HG03520 (cell line): Measurements from ENCODE around the gene PON3.
"Not testable (repeated sequence)": the region's sequence is repeated elsewhere in the genome, so short reads cannot be mapped to it uniquely, and the experiment has no call there.

Experiments used
- ATAC-seq: cut with Tn5 transposase; IDR thresholded peaks from one replicate; pipeline ENCODE4 v1.9.1; 2021; ENCODE audit warnings: mild to moderate bottlenecking, moderate library complexity; ENCODE audit not compliant: unreplicated experiment

Gene PON3

DNA sequence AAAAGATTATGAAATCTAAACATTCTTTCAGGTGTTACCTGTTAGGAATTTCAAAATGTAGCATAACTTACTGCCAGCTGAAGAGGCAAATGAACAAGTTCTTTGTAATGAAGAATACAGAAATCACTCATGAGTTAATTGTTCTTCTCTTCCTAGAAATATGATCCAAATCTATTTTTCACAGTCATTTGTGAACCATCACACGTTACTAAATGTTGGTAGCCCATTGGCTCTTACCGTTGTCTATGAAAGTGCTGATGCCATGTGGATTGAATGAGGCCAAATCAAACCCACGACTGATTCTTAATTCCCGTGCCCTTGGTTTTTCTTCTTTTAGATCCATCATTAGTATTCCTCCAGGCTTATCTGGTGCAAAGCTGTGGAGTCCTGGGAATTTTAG lies 15.9 kb upstream of the PON3 start:
- ATAC-seq, result no peak

DNA sequence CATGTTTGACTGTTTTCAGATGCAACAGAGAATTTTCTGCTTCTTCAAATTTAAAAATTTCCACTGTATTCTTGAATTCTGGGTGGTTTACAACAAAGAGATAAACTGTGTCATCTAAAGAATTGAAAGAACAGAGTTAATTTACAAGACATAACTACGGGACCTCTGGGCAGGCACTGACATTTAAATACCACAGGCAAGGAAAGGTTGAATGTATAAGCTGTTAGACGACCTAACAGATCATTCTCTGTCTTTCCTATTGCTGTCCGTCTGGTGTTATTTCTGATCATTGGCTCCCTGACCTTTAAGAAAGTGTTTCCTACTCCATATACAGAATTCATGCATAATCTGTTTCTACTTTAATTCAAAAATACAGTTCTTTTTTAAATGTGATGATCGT lies 15.5 kb upstream of the PON3 start:
- ATAC-seq, result no peak

DNA sequence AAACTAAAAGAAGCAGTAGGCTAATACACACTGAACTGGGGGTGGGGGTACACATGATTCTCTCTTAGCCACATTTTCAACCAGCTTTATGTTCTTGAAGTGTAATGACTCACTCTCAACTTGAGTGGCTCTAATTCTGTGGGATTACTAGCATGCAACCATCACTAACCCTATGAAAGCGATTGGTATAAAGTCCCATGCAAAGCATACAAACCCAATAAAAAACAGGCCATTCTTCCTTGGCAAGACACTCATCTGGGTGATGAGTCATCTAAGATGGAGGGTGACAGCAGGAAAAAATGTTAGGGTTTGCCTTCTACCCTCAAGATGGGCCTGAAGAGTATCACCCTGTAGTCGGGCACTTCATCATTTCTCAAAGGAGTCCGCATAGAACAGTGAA lies 14.9 kb upstream of the PON3 start:
- ATAC-seq, result no peak

DNA sequence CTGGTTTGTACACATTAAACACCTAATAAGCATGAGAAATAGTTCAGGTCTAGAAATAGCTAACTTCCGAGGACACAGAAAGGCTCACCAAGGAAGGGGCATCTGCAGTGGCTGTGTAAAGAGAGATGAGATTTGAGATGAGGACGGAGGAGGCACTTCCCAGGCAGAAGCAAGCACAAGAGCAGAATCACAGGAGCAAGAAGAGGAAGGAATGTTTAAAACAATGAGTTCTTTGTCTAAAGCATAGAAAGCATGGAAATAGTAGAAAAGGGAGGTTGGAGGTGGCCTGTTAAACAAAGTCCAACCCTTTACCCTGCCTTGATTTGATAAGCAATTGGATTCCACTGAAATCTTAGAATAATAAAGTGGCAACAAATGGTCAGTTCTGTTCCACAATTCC lies 11.6 kb upstream of the PON3 start:
- ATAC-seq, result no peak

DNA sequence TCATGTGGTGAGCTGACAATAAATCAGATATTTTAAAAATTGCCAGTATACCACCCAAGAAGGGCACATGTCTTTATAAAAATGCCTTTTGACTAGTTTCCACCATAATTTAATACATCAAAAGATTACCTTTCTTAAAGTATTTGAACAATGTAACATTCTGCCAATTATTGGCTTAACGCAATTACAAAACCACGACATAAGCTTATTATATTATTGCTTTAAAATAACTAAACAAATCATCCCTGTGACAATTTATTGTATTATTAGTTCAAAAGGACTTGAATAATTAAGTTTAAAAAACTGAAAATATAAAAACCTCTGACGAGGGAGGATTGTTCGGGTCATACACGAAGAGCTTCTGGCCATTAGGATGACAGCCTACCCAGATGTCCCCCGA lies 9.6 kb upstream of the PON3 start:
- no peak for ATAC-seq

DNA sequence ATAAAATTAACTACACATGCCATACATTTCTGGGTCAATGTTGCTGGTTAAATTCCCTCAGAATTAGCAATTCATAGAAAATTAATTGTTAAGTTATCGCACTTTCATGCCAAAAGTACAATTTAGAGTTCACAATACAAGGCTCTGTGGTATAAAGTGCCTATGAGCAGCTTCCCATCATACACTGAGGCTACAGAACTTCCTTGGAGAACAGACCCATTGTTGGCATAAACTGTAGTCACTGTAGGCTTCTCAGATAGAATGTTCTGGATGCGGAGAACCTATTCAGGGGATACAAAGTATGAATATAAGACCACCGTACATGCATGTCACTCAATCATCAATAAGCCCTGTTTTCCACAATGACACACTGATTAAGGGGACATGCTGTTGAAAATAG lies 9.0 kb upstream of the PON3 start:
- ATAC-seq, result no peak

DNA sequence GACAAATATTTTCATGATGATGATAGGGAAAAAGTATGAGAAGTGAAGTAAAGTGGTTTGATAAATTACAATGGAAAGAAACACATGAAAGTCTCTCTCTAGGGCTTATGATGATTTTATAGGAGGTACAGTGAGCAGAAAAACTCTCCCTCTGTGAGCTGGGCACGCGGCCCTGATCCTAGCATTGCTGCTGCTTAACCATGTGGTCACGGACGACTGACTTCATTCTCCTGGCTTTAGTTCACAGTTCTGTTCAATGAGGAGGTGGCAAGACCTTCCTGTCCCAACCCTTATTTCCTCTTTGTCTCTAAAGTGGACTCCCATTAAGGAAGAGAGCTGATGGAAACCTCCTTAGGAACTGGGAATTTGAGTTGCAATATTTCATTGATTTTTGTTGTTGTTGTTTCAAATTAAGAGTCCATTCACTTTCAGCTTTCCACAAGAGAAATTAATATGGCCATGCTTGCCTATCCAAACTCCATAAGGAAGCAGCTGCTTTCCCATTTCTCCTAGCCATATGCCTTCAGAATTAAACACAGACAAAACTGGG lies 8.2 kb upstream of the PON3 start:
- no peak for ATAC-seq

DNA sequence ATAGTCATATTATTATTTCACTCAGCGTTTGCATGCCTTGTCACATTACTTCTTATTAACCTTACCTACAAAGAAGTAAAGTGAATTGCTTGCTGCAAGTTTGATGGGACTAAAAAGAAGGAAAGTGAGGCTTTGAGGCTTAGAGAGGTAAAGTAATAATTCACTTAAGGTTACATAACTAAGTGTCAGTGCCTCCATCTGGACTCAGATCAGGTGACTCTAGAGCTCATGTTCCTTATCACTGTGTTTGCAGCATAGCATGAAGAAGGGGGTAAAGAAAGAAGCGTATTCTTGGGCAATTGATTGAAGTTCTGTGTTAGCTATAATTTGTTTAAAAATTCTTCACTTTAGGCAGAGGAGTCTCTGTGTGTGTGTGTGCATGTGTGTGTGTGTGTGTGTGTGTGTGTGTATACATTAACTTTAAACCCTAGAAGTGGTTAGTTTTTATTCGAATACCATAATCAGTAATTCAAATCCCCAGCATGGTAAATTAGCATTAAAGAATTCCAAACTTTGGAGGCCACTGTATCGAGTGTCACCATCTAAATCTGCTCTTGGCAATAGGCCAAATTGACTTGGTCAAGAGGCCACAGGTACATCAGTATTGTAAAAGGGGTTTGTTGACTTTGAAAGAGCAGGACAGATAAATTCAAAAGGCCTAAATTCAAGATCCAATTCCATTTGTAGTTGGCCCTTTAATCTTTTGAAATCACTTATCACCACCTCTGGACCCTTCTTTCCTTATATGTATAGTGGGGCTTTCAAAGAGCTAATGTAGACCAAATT lies 2.2 kb upstream of the PON3 start:
- no peak for ATAC-seq

DNA sequence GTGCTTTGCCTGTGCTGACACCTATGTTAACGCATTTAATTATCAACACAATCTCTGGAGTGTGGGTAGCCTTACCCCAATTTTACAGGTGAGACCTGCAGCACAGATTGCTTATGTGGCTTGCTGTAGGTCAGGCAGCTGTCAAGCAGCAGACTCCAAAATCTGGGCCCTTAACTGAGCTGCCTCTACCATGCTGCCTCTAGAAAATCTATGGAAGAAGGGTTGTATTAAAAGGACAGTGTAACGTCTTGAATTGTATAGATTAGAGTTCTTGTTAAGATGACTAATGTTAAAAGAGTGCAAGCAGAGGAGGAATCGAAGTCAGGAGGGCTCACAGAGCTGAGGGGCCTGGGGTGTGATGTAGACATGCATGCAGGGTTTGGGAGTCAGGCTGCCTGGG lies 1.2 kb upstream of the PON3 start:
- ATAC-seq, result no peak

DNA sequence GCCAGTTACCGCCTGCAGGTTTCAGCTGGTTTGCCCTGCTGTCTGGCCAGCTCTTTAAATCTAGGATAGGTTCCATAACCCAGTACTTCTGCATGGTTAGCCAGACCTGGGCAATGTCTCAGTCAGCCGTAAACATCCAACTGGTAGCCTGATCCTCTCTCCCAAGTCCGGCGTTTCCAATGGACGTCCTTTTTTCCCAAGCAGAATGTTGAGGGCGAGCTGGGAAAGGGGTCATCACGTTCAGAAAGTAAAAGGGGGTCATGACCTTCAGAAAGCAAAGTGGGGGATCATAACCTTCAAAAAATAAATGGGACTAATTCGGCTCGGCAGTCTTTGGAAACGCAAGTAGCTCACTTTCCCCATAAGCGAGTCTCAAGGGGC lies 430 bp downstream of the PON3 start:
- ATAC-seq, result no peak

DNA sequence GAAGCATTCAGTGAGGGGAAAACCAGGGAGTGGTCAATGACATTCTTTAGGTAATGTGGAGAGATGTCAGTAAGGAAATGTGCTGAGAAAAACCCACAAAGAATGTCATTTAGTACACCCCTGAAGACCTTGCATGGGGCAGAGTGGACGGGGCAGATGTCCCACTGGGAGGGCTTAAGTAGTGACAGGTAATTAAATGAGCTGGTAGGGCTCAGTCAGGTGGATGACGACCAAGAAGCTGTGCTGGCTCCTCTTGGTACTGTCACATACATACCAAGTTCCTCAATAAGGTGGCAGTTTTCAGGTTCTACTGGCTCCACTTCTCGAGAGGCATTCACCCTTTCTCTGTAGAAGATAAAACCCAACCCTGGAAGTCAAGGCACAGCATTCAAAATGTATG lies 1.8 kb downstream of the PON3 start:
- no peak for ATAC-seq

DNA sequence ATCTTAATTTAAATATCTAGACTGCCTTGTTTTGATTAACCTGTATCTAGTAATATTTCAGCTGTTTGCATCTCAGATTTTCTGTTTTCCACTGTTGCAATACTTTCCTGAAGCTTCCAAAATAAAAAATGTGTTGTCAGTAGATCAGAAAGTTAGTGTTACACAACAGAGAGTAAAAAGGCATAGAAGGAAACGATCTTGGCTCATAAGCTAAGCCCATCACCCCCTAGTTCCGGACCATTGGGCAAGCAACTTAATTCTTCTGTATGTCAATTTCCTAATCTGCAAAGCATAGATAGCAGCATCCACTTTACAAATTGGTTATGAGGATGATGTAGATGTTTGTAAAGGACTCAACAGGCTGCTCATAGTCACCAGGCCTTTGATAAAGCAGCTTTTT lies 4.4 kb downstream of the PON3 start:
- ATAC-seq, result no peak

DNA sequence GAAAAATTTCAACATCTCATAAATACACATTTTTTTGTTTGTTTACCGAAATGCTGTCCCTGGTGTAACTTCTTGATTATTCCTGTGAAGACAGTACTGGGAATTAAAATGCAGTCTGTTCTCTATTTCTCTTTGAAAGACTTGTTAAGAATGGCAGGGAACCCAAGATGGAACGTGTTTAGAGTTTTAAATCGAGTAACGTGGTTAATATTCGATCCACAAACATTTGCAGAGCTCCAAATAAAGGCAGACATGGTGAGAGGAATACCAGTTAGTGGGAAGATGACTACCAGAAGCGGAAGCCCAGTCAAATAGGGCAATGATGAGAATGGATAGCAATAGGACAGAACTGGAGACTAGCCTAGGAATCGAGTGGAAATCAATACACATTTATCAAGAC lies 6.7 kb downstream of the PON3 start:
- no peak for ATAC-seq

DNA sequence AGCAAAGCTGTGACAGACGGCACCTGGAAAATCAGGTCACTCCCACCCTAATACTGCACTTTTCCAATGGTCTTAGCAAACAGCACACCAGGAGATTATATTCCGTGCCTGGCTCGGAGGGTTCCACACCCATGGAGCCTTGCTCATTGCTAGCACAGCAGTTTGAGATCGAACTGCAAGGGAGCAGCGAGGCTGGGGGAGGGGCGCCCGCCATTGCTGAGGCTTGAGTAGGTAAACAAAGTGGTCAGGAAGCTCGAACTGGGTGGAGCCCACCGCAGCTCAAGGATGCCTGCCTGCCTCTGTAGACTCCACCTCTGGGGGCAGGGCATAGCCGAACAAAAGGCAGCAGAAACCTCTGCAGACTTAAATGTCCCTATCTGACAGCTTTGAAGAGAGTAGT lies 16.7 kb downstream of the PON3 start:
- not testable (repeated sequence) for ATAC-seq

DNA sequence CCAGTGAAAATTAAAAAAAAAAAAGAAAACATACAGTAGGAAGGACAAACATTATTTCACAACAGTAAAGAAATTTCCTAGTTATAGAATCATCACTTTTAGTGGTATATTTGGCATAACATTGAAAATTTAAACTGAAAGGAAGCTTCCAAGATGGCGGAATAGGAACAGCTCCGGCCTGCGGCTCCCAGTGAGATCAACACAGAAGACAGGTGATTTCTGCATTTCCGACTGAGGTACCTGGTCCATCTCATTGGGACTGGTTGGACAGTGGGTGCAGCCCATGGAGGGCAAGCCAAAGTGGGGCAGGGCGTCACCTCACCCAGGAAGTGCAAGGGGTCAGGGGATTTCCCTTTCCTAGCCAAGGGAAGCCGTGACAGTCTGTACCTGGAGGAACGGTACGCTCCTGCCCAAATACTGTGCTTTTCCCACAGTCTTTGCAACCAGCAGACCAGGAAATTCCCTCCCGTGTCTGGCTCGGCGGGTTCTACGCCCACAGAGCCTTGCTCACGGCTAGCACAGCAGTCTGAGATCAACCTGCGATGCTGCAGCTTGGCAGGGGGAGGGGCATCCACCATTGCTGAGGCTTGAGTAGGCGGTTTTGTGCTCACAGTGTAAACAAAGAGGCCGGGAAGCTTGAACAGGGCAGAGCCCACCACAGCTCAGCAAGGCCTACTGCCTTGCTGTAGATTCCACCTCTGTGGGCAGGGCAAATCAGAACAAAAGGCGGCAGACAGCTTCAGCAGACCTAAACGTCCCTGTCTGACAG lies 19.4 kb downstream of the PON3 start:
- ATAC-seq, result no peak

DNA sequence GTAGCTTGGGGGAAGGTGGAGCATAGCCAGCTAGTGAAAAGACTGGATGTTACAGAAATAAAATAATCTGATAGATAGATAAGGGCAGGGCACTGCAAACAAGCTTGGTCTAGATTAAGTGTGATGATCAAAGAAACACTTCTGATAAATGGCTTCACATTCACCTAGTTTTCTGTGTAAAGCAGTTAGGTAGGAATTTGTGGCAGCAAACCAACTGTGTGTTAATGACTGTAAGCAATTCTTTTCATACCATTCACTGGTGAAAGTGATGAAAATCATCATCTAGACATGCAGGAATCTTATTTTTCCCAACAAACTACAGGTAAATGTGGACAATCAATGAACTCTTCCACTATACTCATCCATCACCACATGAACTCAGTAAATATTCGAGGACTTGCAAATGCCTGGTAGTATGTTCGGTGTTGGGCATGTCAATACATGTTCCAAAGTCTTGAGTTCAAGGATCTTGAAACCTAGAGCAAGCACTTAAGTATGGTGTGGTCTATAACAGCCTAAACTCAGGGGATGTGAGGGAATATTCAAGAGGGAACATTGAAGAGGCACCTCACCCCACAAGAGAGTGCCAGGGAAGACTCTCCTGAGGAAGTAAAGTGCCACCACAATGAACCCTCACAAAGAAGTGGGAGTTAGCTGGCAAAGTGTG lies 20.5 kb downstream of the PON3 start:
- no peak for ATAC-seq

DNA sequence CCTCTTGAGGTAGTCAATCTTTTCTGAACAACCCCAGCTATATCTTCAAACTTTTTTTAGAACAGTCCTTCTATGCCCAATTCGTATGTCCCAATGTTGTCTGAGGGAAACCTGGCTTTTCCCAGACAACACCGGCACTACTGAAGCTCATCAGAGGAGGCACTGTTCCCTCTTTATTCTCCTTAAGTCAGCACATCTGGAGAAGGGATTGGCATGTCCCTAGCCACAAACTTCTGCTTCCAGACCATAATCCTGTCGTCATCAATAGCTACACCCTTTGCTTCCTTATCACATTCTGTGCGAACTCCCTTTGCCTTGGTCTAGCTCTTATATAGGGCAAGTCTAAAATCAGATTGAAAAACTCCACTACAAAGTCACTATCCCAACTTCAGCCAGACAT lies 22.9 kb downstream of the PON3 start:
- no peak for ATAC-seq

DNA sequence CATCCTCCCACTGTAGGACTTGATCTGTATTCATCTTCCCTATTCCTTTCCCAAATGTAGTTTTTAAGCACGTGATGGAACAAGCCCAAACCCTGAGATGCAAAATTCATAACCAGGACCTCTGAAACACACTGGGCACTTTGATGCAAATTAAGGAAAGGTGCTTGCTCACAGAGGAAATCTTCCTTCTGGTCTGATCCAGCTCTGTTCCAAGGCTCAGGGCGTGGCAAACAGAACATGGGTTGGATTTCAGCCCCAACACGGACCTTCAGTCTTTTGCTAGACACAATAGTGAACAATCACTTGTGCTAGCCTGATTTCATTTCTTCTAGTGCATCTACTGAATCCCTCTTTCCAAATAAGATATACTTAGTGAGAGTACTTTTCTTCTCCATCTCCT lies 27.9 kb downstream of the PON3 start:
- no peak for ATAC-seq

DNA sequence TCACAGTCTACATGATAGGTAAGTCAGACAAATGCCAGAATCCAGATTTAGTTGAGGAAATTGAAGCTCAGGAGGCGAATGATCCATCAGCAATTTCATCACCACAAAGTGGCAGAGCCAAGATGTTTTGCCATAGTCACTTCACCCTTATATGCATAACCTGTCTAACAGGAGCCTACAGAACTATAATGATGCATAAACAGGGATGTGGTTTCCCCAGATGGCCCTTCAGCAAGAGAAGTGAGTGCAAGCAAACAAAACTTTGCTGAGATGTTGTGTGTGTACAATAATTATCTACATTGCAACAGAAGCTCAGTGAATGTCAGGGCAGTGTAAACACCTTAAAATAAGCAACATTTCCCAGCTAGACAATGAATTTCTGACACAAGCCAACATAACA lies 28.6 kb downstream of the PON3 start:
- ATAC-seq, result no peak

DNA sequence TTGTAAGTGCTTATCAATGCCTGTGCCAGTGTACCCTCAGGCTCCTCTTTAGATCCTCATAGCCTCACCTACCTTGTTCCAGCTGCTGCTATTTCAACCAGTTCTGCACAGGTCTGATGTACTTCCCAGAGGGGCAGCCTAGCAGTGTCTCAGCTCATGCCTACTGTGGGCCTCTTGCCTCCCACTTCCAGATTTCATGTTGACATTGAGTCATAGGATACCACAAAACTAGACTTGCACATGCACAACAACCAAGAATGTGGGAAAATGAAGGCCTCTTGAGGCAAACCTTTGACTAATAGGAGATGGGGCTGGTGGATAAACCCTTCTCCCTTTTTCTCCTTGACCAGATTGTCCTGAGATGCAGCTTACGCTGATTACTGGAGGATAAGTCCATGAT lies 31.0 kb downstream of the PON3 start:
- no peak for ATAC-seq

DNA sequence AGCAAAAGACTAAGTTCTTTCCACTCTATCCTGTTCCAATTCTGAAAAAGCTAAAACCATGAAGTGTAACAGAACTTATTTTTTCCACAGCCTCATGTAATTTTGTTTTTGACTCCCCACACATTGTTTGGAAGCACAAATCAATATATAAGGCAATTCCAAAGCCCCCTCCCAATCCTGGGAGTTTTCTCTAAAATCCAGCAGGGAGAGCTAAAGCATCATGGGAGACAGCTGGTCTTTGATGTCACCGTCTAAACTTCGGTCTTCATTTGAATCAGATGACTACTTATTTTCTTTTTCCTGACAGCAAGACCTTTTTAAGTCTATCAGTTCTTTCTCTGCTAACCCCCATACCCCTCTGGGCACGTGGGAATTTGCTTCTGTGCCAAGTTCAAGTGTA lies 38.6 kb downstream of the PON3 start:
- no peak for ATAC-seq
